NCI-H774 (cell line): ENCODE measurements around the gene FAM184B.
"Not testable (repeated sequence)": the region's sequence is repeated elsewhere in the genome, so short reads cannot be mapped to it uniquely, and the experiment has no call there.

Source experiments
- DNase-seq: peaks from one replicate; lab custom pipeline; 2025; lab: John Stamatoyannopoulos, UW

The FAM184B gene

DNA sequence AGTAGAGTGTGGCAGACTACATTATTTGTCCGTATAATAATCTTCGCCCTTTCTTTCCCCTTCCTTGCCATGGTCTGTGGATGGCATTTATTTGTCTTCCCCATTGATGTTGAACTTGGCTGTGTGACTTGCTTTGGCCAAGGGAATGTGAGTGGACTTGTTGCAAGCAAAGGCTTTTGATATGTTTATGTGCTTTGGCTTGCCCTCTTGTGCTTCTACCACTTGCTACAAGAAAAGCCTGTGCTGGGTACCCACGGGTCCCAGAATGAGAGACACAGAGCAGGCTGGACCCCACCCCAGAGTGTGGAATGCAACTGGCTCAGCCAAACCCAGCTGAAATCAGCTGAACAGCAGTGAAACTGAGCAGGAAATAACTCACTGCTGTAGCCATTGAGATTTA, 63.0 kb downstream of the FAM184B start:
- DNase-seq: no peak

DNA sequence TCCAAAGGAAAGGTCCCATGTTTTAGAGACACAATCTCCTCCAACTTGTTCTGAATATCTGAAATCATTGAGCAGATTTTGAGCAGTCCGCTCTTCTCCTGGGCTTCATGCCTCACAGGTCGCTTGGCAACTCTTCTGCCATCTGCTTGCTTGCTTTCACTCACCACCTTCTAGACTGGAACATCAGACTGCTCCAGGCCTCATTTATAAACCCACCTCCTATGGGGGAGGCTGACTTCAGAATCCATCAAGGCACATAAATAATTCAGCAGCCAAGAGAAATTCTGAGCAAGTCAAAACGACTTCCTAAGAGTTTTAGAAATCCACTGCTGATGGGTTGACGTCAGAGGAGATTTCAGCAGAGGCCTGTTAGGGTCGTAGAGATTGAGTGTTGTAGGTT, 64.1 kb downstream of the FAM184B start:
- DNase-seq: no peak

DNA sequence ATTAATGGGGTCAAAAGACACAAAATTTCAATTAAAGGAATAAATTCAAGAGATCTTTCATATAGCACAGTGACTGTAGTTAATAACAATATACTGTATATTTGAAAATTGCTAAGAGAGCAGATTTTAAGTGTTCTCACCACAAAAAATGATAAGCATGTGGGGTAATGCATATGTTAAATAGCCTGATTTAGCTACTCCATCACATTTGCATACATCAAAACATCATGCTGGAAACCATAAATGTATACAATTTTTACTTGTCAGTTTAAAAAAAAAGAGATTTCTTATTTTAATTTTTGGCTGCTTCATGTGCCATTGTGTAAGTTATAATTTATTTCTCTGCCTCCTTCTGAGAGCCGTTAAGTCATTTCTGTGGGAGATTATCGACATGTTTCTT, 65.9 kb downstream of the FAM184B start:
- no peak for DNase-seq

DNA sequence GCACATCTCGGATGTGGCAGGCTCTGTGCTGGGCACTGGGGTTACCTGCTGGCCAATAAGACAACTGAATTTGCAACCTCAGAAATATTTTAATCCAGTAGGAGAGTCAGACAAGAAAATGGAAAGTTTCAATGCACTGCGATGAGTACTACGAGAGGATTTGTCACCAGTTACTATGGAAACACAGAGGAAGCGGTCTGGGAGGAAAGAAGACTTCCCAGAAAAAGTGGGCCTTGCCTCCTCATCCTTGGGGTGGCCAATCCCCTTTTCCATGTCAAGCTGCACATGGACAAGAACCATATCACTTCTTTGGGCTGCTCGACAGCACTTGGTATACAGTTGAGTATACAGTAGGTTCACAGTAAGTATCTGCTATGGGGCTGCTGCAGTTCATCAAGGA, 67.6 kb downstream of the FAM184B start:
- no peak for DNase-seq

DNA sequence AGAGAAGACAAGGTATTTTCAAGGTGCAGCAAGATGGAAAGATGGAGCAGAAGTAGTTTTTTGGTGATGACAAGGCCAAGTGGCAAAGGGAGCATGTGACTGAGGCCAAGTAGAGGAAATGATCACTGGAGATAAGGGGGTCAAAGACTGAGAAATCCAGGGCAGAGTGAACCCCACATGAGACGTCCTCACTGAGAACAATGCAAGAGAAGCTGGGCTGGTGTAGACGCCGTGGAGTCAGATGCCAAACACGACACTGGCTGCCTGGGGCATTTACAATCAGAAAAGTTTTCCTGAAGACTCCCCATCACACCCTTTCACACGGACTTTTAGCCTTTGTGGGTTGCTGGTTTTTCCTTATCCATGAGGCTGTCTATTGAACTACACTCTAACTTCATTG, 69.3 kb downstream of the FAM184B start:
- DNase-seq: no peak

DNA sequence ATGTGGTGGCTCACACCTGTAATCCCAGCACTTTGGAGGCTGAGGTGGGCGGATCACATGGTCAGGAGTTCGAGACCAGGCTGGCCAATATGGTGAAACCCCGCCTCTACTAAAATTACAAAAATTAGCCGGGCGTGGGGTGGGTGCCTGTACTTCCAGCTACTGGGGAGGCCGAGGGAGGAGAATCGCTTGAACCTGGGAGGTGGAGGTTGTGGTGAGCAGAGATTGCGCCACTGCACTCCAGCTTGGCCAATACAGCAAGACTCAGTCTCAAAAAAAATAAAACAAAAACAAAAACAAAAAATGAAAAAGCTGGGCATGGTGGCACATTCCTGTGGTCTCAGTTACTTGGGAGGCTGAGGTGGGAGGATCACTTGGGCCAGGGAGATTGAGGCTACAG, 70.2 kb downstream of the FAM184B start:
- DNase-seq: not testable (repeated sequence)

DNA sequence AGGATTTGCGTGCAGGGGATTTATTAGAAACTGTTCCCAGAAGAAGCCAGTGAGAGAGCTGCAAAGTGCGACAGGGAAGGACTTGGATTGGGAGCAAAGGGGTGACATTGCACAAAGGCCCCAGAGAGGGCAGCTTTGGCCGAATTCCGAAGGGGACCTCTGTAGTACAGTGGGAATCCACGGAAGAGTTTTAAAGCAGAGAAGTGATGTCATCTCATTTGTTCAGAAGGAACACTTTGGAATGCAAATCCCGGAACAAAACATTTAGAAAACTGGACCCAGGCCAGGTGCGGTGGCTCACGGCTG, 71.7 kb downstream of the FAM184B start:
- DNase-seq: no peak

DNA sequence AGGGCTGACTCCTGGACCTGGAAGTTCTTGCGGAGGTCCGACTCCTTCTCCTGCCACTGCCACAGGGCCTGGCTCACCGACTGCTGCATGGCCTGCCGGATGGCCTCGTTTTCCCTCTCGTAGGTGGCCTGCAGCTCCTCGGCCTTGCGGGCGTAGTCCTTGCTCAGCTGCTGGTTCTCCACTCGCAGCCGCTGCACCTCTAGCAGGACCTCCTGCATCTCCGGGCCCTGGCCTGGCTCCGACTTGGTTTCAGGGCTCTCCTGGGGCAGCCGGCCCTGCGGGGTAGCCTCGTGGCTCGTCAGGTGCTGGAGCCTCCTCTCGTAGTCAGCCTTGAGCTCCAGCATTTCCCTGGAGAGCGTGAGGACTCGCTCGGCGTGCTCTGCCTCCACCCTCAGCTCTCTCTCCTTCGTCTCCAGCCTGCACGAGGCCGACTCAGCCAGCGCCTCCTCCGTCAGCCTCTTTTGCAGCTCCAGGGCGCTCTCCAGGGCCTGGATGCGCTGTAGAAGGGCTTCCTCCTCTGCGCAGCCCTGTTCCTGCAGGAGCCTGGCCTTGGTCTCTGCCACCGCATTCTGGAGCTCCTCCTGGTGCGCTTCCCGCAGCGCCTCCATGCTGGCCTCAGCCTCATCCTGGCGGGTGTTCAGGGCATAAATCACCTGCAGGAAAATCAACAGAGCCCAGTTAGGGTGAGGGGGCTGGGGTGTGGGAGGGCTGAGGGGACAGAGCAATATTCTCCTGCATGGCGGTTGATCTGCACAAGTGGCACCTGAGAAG, 72.2 kb downstream of the FAM184B start:
- DNase-seq: no peak

DNA sequence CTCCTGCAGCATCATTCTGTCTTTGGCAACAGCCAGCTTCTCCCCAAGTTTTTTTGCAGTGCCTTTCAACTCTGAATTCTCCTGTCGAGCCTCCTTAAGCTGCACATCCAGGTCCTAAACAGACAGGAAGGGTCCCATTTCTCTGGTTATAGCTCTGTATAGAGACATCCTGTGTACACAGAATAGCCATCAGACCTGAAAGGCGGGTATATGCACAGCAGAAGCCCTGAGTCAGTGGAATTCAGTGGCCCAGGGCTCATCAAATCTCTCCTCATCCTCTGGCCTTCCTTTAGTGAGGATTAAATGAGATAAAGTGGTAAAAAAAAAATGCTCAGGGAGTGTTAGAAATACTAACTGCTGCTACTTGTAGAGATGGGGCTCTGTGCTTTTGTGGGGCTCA, 73.8 kb downstream of the FAM184B start:
- no peak for DNase-seq

DNA sequence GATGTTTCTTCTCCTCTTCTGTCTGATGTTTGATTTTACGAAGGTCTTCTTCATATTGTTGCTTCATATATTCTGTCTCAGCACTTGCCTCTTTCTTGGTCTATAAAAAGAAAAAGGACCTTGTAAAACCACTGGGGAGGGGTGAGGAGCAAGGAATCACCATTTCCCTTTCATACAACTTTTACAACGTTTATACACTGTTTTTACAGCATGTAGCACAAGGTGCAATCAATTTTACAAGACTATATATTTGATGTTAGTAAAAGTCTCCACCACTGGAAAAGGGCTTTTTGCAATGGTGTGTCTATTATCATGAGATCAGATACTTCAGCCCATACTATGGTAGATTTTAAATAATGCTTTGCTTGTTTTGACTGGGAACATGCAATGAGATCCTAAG, 76.3 kb downstream of the FAM184B start:
- no peak for DNase-seq

DNA sequence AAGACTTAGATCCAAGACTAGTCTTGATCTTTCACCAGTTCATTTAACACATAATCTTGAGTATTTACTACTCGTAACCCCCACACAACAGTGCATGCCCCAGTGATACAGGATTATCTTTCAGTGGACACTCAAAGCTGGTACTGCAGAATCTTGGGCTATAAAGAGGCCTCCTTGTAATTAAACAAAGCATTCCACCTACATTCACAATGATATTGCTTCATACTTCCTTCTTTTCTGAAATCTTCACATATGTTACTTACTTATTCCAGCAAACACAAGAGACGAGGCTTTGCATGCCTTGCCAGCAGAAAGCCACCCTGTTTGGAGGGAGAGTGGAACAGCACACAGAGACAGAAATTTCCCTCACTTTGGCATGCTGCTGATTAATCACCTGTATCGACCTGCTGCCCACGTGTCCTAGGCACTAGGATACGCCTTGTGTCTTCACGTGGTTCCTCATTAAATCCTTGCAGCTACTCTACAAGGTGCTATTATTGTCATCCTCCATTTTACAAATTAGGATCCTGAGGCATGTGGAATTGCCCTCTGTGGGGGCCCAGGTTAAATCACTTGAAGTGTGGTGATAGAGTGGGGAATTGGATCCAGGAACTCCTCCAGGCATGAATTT, 77.3 kb downstream of the FAM184B start:
- DNase-seq: no peak

DNA sequence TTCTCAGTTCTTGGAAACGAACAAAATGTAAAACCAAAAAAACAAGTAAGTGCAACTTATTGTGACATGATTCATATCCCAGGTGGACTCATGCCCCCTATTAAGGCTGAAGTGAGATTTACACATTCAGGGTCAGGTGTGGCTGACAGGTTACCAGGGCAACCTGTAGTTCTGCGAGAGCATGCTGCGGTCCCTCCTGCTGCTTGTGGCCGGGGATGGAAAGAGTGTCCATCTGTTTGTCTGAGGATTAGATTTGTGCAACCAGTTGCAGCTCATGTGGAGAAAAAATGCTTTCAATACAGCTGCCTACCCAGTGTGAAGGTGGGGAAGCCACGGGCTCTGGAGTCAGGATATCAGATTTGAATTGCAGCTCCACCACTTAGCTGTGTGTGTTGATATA, 78.8 kb downstream of the FAM184B start:
- no peak for DNase-seq

DNA sequence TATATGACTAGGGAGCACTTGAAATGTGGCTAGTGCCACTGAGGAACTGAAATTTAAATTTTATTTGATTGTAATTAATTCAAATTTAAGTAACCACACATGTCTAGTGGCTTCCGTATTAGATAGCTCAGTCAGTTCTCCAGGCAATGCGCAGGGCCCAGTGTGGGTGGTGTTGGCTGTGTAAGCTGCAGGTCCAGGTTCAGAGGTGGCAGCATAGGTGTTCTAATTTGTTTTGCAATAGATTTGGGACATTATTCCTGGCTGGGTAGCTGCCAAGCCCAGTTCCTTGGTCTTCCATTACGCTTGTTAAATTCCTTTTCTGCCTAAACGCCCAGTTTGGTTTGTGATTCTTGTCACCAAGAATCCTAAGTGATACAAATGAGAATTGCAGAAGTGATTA, 79.5 kb downstream of the FAM184B start:
- no peak for DNase-seq

DNA sequence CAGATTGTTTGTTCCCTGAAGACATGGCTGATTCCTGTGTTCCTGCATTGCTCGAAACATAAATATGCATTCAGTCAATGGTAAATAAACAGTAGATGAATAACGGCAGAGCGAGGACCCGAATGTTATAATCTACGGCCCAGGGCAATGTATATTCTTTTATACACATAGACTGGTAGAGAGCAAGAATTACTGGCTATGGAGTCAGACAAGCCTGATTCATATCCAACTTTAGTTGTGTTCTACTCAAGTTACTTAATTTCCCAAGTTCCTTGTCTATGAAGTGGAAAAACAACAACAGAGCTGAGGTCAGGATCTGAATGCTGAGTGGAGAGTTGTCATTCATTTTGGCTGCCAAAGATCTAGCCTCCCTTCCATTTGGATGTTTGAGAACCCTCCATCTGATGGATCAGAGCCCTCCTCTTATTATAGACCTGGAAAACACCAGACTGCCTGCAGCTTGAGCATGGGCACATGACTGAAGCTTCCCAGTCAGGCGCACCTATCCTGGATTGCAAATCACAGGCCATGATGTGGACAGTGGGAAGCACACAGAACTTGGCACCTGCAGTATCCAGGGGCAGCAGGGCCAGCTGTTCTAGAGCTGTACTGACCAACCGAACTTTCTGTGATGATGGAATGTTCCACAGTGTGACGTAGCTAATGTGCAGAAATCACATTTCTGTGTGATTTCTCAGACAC, 80.1 kb downstream of the FAM184B start:
- no peak for DNase-seq

DNA sequence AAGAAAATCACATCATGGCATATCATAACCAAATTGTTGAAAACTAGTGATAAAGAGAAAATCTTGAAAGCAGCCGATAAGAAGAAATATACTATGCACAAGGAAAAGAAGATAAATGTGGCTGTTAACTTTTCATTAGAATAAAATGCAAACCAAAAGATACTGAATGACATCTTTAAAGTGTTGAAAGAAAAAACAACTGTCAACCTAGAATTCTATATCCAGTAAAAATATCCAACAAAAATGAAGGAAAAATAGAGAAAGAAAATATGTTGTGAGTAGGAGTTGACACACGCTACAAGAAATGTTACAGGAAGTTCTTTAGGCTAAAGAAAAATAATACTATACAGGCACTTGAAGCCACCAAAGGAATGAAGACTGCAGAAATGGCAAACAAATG, 82.0 kb downstream of the FAM184B start:
- no peak for DNase-seq

DNA sequence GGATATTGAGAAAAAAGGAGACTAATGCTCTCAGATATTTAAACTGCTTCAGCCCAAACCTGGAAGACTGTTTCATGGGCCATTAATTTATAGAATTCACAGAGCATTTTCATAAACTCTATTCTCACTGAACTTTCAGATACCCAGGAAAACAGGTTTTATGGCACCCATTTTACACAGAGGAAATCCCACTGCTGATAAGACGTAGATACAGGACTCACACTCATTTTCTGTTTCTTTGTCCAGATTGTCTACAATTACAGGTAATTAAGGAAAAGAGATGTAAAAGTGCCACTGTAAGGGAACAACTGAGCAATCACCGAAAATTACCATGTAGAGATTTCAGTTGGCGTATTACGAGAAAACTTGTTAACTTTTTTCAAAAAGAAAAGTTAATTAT, 83.3 kb downstream of the FAM184B start:
- DNase-seq: no peak

DNA sequence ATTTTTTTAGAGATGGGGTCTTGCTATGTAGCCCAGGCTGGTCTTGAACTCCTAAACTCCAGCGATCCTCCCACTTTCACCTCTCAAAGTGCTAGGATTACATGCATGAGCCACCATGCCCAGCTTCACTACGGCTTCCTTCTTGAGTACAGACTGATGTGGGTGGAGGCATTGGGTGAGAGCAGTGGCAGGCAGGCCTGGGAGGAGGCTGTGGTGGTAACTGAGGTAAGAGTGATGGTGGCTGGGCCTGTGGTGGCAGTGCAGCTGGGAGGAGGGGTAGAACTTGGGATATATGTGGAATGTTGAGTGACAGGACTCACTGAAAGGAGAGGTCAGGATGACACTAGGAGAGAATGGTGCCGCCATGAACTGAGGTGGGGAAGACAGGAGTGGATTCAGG, 86.1 kb downstream of the FAM184B start:
- no peak for DNase-seq

DNA sequence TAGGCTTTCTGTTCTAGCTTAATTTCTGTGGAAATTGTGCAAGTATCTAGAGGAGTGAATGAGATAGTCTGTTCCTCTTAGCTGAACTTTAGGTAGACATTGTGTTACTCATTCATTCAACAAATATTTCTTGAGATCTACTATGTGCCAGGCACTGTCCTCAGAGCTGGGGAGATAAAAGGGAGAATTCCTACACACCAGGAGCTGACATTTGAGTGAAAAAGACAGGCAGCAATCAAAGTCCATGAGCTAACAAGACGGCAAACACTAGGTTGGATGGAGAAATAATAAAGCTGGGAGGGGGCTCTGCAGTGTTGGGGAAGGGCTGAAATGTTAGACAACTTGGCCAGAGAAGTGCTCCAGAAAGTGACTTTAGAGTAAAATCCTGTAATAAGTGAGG, 86.9 kb downstream of the FAM184B start:
- no peak for DNase-seq

DNA sequence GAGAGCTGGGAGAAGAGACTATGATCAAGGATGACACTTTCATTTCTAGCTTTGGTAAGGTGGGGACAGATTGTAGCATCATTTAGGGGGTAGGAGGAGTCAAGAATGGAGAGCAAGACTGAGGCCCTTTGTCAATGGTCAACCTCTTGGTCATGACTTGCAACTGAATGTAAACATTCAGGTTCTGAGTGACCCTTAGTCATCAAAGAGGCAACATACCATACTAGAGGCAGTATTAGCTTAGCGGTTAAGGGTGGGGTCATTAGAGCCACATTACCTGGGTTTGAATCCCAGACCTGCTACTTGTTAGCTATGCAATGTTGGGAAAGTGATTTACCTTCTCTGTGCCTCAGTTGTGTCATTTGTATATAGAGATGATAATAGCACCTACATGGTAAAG, 90.5 kb downstream of the FAM184B start:
- no peak for DNase-seq

DNA sequence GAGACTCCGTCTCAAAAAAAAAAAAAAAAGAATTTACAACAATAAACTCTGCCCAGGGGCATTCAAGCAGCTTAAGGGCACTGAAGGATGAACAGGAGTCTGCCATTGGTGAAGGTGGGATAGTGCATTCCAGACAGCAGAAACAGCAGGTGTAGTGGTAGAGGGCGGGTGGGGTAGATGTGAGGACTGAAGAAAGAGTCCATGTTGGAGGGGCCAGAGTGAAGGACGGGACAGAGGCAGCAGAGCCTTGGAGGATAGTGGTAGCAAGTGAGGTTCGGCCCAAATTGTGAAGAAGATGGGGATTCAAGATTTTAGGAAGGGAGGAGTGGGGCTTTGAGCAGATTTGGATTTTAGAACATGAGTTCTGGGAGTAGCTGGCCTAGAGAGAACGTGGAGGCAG, 91.3 kb downstream of the FAM184B start:
- DNase-seq: no peak

DNA sequence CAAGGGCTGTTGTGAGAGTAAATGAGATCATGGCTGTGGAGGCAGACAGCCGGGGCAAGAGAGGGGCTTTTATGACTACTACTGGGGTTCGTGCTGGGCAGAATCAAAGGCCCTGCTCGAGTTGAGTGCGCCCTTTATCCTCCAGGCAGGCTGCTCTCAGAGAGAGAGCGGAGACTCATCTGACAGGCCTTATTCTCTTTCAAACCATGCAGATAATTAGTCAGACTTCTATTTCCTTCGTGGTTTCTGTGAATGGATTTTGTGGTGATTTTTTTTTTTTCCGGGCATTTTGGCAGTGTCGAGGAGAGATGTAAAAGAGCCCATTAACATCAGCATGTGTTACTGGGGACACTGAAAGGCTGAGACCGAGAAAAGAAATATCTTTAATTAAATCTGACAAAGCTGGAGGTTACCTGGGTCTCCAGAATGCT, 93.4 kb downstream of the FAM184B start:
- DNase-seq: no peak

DNA sequence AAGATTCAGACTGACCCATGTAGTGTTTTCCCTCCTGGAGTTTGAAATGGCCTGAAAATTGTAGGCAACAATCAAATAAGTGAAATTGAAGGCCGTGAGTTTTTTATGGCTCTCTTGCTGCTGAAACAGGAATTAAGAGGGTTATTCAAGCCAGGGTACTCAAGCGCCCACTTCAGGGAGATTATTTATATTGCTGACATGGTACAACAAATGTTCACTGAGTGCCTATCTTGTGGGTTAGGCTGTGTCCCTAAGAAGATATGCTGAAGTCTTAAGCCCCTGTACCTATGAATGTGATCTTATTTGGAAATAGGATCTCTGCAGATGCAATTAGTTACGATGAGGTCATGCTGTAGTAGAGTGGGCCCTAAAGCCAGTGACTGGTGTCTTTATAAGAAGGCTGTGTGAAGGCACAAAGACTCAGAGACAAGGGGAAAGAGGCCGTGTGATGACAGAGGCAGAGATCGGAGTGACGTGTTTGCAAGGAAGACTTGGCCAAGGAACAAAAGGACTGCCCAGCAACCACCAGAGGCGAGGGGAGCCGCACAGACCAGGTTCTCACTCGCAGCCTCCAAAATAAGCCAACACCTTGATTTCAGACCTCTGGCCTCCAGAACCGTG, 94.1 kb downstream of the FAM184B start:
- DNase-seq: no peak

DNA sequence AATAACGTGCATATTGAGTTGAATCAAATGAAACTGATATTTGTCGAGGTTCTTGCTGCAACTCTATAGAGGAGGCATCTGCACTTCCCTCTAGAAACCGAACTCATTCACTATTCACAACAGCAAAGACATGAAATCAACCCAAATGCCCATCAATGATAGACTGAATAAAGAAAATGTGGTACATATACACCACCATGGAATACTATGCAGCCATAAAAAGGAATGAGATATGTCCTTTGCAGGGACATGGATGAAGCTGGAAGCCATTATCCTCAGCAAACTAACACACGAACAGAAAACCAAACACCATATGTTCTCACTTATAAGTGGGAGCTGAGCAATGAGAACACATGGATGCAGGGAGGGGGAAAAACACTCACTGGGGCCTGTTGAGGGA, 96.8 kb downstream of the FAM184B start:
- not testable (repeated sequence) for DNase-seq
